Vagina (tissue), 2 donors: Measurements from ENCODE around the gene ABAT.

Source experiments
- POLR2A ChIP-seq, 2 donors: fragments of 450-650 bp; IDR thresholded peaks; one replicate each; pipeline ENCODE4 v1.6.1; 2017; ENCODE audit warnings: antibody characterized with exemption in 2 of 2, mild to moderate bottlenecking in 2 of 2, moderate library complexity in 2 of 2
- TF ChIP-seq, protein P1 (sequence below), 3 experiments: fragments of 450-650 bp in 2 of 3; fragments of 200-600 bp in 1 of 3; sonication (generic) in 1 of 3; IDR thresholded peaks; one replicate each; pipeline ENCODE4 v1.5.1; 2017 to 2019; ENCODE audit warnings: antibody characterized with exemption in 3 of 3, mild to moderate bottlenecking in 2 of 3, moderate library complexity in 2 of 3

DNA sequence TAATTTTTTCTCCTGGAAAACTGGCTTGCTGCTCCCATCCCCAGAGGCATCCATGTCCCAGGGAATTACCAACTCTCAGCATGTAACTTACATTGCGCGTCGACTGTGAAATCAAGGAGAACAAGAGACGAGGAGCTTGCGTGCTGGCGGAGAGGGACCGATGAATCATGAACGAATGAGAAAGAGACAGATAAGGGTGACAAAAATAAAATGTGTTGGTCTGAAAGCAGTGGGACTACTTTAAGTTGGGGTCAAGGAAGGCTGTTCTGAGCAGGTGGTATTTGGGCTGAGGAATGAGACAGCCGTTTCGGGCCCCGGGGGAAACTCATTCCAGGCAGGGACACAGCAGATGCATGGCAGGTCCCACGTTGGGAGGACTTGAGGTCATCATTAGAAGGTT lies 22.5 kb downstream of the ABAT start:
- TF ChIP-seq, protein P1, sequence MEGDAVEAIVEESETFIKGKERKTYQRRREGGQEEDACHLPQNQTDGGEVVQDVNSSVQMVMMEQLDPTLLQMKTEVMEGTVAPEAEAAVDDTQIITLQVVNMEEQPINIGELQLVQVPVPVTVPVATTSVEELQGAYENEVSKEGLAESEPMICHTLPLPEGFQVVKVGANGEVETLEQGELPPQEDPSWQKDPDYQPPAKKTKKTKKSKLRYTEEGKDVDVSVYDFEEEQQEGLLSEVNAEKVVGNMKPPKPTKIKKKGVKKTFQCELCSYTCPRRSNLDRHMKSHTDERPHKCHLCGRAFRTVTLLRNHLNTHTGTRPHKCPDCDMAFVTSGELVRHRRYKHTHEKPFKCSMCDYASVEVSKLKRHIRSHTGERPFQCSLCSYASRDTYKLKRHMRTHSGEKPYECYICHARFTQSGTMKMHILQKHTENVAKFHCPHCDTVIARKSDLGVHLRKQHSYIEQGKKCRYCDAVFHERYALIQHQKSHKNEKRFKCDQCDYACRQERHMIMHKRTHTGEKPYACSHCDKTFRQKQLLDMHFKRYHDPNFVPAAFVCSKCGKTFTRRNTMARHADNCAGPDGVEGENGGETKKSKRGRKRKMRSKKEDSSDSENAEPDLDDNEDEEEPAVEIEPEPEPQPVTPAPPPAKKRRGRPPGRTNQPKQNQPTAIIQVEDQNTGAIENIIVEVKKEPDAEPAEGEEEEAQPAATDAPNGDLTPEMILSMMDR (IDR thresholded peaks at IDR 0.05): no peak
- no peak for TF ChIP-seq POLR2A (IDR thresholded peaks at IDR 0.05)
